HG03432 (cell line): Measurements from ENCODE around the gene NALF2.

ENCODE experiments used
- ATAC-seq: cut with Tn5 transposase; IDR thresholded peaks from one replicate; pipeline ENCODE4 v1.9.1; 2021; ENCODE audit warnings: mild to moderate bottlenecking, moderate library complexity; ENCODE audit not compliant: unreplicated experiment

Gene NALF2

GRCh38 chrX:69503782-69504625 is at the start of gene NALF2:
NALF2 (plus strand) TSS chrX:69504326; CDS start chrX:69505283, 957 bp downstream.
- ATAC-seq, result no peak

- no peak for ATAC-seq
Observed at GRCh38 chrX:69457756-69458155, 46.4 kb upstream of the NALF2 start.

- no peak for ATAC-seq
Observed at GRCh38 chrX:69466546-69466945, 37.6 kb upstream of the NALF2 start.

- no peak for ATAC-seq
Observed at GRCh38 chrX:69469975-69470374, 34.2 kb upstream of the NALF2 start.

GRCh38 chrX:69489625-69490024 is 14.5 kb upstream of the NALF2 start:
- no peak for ATAC-seq

GRCh38 chrX:69493193-69493592 is 10.9 kb upstream of the NALF2 start:
- ATAC-seq, result no peak

- no peak for ATAC-seq
Observed at GRCh38 chrX:69493766-69494165, 10.4 kb upstream of the NALF2 start.

- no peak for ATAC-seq
Observed at GRCh38 chrX:69496183-69496582, 7.9 kb upstream of the NALF2 start.

DNA sequence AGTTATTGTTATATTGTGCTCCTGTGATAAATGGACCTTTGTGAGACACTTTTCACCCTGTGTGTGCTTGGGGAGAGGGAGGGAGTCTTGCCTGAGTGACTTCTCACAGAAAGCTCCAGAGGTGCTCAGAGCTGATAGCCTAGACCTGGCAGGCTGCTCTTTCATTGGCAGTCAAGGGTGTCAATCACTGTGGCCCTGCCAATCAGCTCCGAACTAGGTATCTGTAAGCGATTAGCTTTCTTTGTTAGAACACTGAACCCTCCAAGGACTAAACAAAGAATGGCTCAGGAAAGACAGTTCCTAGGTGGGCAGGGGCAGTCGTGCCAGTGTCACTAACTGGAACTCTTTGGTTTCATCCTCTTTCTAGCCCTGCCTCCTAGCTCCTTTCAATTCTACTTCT is 2.7 kb upstream of the NALF2 start:
- no peak for ATAC-seq

- ATAC-seq, result no peak
Observed at GRCh38 chrX:69503228-69503781, 821 bp upstream of the NALF2 start.

- ATAC-seq, result no peak
Observed at GRCh38 chrX:69504626-69505612, 793 bp downstream of the NALF2 start.

- no peak for ATAC-seq
Observed at GRCh38 chrX:69505772-69506616, 1.9 kb downstream of the NALF2 start.

DNA sequence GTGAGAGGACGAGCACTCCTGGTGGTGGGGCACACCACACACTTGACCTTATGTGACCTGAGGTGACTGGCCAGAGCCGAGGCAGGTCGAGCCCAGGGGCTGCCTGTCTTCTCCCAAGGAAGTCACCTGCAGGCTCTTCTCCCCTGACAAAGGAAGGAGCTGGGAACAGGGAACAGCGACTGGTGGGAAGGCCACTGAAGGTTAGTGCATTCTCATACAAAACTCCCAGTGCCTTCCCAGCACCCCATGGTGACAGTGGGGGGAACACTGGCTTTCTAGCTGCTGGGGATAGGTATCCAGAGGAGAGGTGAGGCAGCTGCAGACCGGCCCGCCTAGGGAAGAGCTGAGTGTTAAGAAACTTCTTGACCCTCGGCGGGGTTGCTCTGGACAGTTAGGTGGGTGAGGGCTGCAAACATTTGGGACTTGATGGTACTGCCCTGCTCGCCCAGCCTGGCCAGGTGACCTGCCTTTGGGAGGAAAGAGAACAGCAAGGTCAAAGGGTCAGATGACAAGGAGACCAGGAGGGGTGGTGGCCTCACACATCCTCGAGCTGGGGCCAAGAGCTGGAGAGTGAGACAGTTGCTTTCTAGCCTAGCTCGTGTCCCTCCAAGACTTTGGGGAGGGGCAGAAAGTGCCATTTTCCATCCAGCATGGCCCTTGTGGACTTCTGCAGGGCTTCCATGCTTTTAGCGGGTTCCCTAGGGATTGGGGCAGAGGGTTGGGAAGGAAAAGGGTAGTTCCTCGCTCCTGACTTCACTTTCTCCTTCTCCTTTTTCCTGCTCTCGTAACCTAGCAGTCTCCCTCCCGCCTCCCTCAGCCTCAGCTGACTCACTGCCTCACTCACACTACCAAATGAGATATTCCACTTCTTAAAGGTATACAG is 2.7 kb downstream of the NALF2 start:
- no peak for ATAC-seq

GRCh38 chrX:69507500-69507789 is 3.3 kb downstream of the NALF2 start:
- no peak for ATAC-seq

DNA sequence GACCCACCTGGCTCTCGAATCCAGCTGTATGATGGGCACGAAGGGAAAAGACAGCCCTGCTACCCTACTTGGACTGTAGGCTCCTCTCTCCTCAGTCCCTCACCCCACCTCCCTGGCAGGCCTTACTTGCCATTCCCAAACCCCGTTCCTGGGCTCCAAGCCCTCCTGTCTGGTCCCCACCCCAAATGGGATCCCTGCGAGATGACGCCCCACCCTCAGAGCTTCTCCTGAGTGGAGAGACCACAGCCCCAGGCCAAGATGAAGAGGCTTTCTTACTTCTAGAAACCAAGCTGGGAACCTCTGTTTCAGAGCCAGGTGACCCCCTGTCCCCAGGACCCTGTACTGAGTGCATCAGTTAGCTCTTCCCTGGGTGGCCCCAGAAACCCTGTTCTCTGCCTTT is 4.5 kb downstream of the NALF2 start:
- no peak for ATAC-seq

DNA sequence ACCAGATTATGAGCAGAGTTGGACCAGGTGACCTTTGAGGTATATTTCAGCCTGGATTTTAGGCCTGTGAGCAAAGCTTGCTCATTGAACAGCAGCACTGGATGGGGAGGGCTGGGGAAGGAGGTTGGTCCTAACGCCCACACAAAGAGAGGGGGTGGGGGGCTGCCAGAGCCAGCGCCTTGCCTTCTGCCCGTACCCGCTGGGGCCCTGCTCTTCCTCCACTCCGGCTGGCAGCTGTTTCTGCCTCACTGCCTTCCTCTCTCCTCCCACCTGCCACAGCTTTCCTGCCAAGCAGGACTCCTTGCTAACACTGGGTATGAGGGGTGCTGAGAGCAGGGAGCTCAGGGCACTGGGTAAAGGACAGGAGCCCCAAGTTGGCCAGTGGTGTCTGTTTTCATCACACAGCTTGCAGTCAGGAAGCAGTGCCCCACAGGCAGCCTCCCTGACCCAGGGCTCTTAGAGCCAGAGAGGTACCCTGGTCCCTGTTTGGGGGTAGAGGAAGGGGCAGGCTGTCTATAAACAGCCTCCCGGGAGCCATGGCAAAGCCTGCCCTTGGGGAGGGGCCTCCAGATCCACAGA is 6.1 kb downstream of the NALF2 start:
- ATAC-seq, result no peak

DNA sequence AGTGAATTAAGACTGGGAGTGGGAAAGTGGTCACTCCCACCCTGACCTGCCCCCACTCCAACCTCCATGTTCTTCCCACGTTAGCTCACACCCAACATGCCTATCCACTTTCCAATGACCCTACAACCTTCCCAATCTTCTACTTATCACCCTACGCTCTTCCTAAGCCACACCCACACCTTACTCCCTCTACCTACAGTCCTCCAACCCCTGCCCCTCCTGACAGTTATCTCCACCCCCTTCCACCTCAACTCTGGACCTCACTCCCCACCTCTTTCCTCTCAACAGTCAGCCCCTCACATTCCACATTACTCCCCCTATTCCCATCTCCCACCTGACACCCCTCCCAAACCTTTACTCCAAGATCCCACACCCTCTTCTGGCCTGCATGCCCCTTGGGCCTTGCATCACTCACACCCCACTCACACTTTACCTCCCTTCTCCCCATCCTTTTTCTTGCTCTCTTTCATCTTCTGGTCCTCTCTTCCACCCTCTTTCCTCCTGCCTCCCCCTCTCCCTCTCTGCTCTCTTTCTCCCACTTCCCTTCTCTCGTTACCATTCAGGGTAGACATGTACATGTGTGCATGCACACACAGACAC is 6.9 kb downstream of the NALF2 start:
- no peak for ATAC-seq

DNA sequence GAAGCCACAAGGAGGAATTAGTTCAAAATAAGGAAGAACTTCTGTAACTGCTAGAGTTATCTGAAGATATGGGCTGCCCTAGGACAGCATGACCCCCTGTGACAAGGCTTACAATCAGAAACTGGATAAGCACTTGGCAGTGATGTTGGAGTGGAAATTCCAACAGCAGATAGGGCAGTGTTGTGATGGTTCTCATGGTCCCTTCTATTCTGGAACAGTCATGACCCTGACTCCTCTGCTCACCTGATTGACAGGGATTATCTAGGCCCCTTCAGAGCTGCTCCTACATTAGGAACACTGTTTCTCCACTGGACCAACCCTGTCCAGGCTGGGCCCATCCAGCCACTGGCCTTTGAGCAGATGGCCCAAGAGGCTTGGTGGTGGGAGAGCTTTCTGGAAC is 17.9 kb downstream of the NALF2 start:
- no peak for ATAC-seq

DNA sequence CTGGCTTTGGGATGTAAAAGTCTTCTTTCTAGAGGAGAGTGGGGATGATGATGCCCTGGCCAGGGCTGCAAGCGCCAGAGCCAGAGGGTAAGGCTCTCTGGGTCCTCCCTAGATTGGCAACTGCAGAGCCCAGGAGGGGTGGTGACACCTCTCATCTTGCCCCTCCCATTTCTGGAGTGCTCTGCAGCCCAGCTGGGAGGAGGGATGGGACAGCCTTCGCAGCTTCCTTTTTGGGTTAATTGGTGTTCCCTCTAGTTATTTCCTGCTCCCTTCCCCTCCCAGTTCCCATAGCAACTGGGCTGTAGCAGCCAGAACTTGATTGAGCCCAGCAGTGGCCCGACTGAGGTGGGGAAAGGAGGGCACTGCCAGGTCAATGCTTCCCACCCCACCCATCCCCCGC is 19.2 kb downstream of the NALF2 start:
- no peak for ATAC-seq
